A549 (cell line): Measurements from ENCODE around the gene ABHD12.

Source experiments
- BCL3 ChIP-seq: fragments of >200 bp; sonication (Bioruptor Twin); formaldehyde crosslinking; IDR thresholded peaks from 3 replicates; pipeline ENCODE4 v1.6.1; 2016
- BHLHE40 ChIP-seq: IDR thresholded peaks from 2 replicates; pipeline ENCODE4 v1.6.1; 2012; ENCODE audit warnings: low read depth, low read length, inconsistent platforms
- CEBPB ChIP-seq, 2 experiments: fragments of >200 bp in 1 of 2; sonication (Bioruptor Twin) in 1 of 2; formaldehyde crosslinking in 1 of 2; IDR thresholded peaks; 2 replicates each; pipeline ENCODE4 v1.6.1; 2012 to 2016
- CHD2 ChIP-seq: fragments of 150-350 bp; IDR thresholded peaks from 2 replicates; pipeline ENCODE4 v1.6.1; 2014; ENCODE audit warnings: low read length; ENCODE audit not compliant: partially characterized antibody
- CTCF ChIP-seq: fragments of >200 bp; sonication (Bioruptor Twin); formaldehyde crosslinking; IDR thresholded peaks from 3 replicates; pipeline ENCODE4 v1.5.1; 2016
- E2F6 ChIP-seq: IDR thresholded peaks from 2 replicates; pipeline ENCODE4 v1.6.1; 2012; ENCODE audit warnings: low read depth, borderline replicate concordance
- ELK1 ChIP-seq: fragments of 150-350 bp; IDR thresholded peaks from 2 replicates; pipeline ENCODE4 v1.6.1; 2014; ENCODE audit warnings: low read depth, mild to moderate bottlenecking, low read length
- MAX ChIP-seq: IDR thresholded peaks from 2 replicates; pipeline ENCODE4 v1.6.1; 2012
- PBX3 ChIP-seq: IDR thresholded peaks from 2 replicates; pipeline ENCODE4 v1.6.1; 2012
- RCOR1 ChIP-seq: fragments of 150-350 bp; IDR thresholded peaks from 2 replicates; pipeline ENCODE4 v1.6.1; 2014; ENCODE audit warnings: antibody characterized with exemption, low read length, low read depth

- TF ChIP-seq CEBPB (IDR thresholded peaks at IDR 0.05) (no peak), RCOR1 (no peak), PBX3 (no peak), CTCF (no peak), ELK1 (no peak), MAX (no peak), BCL3 (no peak), CHD2 (no peak), BHLHE40 (no peak), E2F6 (no peak)
Observed at GRCh38 chr20:25273541-25274358, 116.9 kb downstream of the ABHD12 start.
